Measurements from ENCODE around the gene POT1. TPM values are rescaled to one million over a fixed set of nuclear protein-coding genes. Genes with fewer than 3 reads are reported as not detected.
"Not testable (repeated sequence)": the region's sequence is repeated elsewhere in the genome, so short reads cannot be mapped to it uniquely, and the experiment has no call there.

The POT1 gene, protein sequence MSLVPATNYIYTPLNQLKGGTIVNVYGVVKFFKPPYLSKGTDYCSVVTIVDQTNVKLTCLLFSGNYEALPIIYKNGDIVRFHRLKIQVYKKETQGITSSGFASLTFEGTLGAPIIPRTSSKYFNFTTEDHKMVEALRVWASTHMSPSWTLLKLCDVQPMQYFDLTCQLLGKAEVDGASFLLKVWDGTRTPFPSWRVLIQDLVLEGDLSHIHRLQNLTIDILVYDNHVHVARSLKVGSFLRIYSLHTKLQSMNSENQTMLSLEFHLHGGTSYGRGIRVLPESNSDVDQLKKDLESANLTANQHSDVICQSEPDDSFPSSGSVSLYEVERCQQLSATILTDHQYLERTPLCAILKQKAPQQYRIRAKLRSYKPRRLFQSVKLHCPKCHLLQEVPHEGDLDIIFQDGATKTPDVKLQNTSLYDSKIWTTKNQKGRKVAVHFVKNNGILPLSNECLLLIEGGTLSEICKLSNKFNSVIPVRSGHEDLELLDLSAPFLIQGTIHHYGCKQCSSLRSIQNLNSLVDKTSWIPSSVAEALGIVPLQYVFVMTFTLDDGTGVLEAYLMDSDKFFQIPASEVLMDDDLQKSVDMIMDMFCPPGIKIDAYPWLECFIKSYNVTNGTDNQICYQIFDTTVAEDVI
- polyA plus RNA-seq (2014; cell fraction: cytosol; rRNA removed): 29.8 and 30.2 TPM in 2 replicates
- polyA plus RNA-seq (2014; cell fraction: nucleus; rRNA removed): 38.4 and 41.9 TPM in 2 replicates

DNA sequence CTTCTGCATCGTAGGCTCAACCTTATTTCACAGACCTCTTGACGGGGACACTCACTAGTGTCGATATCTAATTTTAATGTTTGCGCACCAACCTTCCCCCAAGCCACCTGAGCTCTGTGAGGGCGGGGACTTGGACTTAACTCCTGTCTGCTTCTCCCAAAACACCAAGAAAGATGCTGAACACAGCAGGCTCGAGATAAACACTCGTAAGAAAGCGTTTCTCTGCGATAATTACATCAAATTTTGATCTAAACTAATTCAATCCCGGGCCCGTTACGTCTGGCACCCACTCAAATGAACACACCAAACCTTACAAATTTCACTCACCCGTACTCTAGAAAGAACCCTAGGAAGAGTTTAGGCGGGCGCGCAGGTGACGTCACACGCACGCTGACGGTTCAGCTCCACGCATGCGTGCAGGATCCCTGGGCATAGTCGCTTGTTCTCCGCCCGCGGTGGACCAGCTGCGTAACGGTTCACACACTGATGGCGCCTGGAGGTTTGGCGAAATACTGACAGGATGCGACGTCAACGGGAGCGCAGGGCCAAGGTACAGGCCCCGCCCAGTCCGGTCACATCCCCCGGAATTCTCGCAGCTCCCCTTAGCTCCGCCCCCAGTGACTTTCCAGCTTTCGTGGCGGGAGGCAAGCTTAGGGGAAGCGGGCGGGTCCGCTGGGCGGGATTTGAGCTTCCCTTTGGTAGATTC is at the start of gene POT1:
Gene POT1 (minus strand): TSS at position 359 of the 706 bp plus-strand sequence. CDS start 32,652 bp downstream, outside the sequence.
- peak; percentile 99 for DNase-seq (ENCODE audit: low spot score)

DNA sequence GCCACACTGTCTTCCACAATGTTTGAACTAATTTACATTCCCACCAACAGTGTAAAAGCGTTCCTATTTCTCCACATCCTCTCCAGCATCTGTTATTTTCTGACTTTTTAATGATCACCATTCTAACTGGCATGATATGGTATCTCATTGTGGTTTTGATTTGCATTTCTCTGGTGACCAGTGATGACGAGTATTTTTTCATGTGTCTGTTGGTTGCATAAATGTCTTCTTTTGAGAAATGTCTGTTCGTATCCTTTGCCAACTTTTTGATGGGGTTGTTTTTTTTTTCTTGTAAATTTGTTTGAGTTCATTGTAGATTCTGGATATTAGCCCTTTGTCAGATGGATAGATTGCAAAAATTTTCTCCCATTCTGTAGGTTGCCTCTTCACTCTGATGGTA is 45.5 kb upstream of the POT1 start:
- DNase-seq (ENCODE audit: low spot score): not testable (repeated sequence)

DNA sequence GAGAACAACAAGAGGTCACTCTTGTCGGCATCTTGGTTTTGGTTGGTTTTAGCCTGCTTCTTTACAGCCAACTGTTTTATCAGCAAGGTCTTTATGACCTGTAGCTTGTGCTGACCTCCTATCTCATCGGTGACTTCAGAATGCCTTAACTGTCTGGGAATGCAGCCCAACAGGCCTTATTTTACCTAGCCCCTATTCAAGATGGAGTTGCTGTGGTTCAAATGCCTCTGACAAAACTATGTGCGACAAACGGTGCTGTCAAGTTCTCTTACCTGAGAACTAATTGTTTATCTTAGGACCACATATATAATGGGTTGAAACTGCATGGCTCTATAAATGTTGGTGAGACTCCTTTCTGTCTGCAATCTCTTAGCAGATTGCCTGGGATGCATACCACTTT is 35.9 kb upstream of the POT1 start:
- DNase-seq (ENCODE audit: low spot score): no peak

DNA sequence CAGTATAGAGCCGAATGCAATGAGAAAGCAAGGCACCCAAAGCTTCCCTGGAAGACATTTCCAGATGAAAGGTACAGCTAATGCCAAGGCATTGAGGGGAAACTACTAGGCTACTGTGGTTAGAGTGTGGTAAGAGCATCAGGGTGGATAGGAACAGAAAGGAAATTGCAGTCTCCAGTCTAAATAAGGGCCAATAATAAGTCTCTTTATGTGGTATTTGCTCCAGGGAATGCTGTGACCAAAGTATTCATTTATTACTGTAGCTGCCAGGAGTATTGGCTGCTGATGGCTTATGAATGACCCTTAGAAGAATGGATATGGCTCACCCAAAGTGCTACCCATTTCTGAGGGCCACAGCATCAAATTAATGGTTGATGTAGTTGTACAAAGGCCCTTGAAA is 30.1 kb upstream of the POT1 start:
- DNase-seq (ENCODE audit: low spot score): no peak

DNA sequence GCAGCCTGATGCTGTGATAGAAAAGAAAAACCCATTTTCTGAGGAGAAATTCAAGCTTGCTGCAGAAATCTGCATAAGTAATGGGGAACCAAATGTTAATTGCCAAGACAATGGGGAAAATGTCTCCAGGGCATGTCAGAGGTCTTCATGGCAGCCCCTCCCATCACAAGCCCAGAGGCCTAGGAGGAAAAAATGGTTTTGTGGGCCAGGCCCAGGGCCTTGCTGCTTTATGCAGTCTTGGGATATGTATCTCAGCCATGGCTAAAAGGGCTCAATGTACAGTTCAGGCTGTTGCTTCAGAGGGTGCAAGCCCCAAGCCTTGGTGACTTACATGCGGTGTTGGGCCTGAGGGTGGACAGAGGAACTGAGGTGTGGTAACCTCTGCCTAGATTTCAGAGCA is 28.3 kb upstream of the POT1 start:
- not testable (repeated sequence) for DNase-seq (ENCODE audit: low spot score)

DNA sequence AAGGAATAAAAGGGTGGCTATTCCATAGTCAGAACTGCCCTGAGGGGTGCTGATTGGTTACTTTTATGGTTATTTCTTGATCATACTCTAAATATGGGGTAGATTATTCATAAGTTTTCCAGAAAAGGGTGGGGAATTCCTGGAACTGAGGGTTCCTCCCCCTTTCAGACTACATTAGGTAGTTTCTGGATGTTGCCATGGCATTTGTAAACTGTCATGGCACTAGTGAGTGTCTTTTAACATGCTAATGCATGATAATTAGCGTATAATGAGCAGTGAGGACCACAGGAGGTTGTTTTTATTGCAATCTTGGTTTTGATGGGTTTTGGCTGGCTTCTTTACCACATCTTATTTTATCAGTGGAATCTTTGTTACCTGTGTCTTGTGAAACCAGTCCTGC is 26.5 kb upstream of the POT1 start:
- DNase-seq (ENCODE audit: low spot score): no peak

DNA sequence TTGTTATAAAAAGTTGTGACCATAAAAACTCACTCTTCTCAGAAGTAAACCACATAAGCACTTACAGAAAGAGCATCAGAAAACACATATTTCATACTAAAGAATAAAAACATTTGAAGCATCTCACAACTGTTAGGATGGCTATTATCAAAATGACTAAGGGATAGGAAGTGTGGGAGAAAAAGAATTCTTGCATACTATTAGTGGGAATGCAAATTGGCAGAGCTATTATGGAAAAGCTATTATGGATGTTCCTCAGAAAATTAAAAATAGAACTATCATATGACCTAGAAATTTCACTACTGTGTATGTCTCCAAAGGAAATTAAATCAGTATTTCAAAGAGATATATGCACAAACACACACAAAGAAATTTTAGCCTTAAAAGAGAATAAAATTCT is 25.2 kb upstream of the POT1 start:
- DNase-seq (ENCODE audit: low spot score): no peak

DNA sequence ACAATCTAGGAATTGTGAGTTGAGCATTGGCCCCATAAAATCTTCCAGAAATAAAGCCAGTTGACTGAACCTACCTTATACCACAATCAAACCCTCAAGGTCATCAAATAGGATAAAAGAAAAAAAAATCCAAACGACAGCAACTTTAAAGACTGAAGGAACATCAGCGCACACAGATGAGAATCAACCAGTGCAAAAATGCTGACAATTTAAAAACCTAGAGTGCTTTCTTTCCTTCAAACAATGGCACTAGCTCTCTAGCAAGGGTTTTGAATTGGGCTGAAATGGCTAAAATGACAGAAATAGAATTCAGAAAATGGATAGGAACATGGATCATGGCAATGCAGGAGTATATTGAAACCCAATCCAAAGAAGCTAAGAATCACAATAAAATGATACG is 16.1 kb upstream of the POT1 start:
- DNase-seq (ENCODE audit: low spot score): no peak

DNA sequence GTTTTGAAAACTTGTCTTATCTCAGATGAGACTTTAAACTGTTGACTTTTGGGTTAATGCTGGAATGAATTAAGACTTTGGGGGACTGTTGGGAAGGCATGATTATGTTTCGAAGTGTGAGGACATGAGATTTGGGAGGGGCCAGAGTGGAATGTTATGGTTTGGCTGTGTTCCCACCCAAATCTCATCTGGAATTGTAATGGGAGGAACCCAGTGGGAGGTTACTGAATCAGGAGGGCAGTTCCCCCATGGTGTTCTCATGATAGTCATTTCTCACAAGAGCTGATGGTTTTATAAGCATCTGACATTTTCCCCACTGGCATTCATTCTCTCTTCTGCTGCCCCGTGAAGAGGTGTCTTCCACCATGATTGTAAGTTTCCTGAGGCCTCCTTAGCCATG is 13.8 kb upstream of the POT1 start:
- DNase-seq (ENCODE audit: low spot score): no peak

DNA sequence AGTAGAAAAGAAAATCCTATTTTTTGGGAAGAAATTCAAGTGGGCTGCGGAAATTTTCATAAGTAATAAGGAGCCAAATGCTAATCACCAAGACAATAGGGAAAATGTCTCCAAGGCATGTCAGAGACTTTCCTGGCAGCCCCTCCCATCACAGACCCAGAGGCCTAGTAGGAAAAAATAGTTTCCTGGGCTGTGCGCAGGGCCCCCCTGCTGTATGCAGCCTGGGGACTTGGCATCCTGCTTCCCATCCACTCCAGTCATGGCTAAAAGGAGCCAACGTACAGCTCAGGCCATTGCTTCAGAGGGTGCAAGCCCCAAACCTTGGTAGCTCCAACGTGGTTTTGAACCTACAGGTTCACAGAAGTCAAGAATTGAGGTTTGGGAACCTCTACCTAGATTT is 12.8 kb upstream of the POT1 start:
- DNase-seq (ENCODE audit: low spot score): no peak

DNA sequence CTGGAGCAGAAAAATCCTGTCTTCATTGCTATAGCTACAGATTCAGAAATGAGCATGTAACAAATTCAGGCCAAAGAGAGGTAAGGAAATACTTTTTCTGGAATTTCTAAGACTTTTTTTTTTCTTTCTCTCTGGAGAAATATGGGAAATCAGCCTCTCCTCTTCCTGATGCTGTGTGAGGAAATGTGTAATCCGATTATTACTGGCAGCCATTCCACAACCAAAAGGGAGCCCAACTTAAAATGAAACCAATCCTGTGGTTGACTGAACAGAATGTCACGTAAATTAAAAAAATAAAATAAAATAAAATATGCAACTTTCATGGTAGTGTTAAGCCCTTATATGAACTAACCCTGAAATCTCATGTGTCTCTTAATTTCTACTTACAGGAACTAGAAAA is 10.7 kb upstream of the POT1 start:
- no peak for DNase-seq (ENCODE audit: low spot score)

DNA sequence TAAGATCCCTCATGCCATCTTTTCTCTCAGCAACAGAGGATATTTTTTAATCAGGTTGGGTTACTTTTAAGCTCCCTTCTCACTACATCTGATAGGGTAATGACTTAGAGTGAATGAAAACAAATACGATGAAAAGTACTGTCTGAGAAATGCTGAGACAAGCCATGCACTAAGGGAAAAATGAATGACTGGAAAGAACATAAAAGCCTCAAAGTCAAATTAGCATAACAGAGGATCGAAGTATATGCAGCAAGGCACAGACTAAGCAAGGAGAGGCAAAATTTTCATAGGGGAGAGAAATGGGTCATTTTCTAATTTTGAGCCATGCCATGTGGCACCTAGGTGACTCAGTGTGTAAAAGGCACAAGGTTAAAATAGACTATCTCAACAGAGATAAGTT is 8.5 kb upstream of the POT1 start:
- DNase-seq (ENCODE audit: low spot score): no peak

DNA sequence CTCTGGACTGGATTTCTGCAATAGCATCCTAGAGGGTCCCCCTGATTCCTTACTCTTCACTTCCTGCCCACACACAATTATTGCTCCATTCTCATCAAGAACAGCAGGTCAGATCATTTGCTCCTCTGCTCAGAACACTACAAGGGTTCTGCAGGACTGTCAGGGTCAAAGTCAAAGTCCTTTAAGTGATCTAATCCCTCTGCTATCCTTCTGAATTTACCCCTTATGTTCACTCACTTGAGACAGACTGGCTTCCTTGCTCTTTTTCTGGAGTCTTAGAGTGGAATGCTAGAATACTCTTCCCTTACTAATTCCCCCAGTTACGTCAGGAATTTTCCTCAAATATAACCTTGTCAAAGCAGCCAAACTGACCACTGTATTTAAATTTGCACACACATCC is 7.5 kb upstream of the POT1 start:
- no peak for DNase-seq (ENCODE audit: low spot score)

DNA sequence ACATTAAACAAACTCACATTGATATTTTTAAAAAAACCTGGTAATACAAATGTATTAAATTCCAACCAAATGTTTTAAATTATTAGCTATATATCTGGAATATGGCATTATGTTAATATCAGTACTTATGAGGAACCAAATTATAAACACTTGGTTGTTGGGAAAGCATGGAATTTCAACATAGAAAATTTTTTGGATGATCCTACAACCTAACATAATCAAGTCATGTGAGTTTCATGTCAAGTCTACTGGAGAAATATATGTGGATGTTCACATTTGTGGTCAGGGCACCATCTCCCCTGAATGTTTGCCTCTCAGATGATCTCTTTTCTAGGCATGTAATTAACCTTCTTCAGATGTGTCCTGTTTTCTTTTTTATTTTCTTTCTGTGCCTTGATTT is 5.2 kb upstream of the POT1 start:
- no peak for DNase-seq (ENCODE audit: low spot score)

DNA sequence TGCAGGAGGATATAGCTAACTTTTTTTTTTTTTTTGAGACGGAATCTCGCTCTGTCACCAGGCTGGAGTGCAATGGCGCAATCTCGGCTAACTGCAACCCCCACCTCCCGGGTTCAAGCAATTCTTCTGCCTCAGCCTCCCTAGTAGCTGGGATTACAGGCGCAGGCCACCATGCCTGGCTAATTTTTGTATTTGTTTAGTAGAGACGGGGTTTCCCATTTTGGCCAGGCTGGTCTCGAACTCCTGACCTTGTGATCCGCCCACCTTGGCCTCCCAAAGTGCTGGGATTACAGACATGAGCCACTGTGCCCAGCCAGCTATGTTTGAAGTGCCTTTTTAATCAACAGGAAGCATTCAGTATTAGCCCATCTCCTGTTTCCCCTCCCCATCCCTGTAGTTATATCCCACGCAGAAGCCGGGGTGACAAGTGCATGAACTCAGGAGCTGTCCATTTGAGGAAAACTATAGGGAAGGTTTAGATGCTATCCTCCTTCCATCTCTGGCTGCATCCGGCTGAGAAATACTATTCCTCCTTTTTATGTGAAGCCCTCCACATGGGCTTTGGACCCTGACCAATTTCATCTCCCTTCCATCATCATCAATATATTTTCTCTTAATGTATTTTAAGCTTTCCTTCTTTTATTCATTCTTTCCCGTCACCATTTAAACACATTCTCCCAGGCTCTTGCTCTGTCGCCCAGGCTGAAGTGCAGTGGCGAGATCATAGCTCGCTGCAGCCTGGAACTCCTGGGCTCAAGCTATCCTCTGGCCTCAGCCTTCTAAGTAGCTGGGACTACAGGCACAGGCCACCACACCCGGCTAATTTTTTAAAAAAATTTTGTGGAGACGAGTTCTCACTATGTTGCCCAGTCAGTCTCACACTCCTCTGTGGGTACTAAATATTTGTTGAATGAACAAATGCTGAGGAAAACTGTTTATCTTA is 1.3 kb upstream of the POT1 start:
- DNase-seq (ENCODE audit: low spot score): no peak

DNA sequence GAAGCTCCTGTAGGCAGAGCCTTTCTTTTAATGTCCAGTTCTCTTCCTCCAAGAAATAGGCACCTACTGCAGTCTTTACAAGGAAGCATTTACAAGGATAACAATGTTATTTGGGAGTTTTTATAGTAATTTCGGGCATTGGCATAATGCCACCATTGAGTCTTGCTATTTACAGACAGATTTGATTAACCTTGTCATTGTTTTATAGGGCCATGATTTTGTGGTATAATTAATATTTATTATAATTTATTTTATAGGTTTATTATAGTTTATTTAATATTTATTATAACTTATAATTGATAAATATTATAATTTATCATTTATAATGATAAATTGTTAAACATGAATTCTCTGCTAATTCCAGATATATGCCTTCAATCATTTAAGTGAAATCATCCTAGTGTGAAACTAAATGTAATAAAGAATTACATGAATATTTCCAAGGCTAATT is 573 bp upstream of the POT1 start:
- DNase-seq (ENCODE audit: low spot score): no peak

DNA sequence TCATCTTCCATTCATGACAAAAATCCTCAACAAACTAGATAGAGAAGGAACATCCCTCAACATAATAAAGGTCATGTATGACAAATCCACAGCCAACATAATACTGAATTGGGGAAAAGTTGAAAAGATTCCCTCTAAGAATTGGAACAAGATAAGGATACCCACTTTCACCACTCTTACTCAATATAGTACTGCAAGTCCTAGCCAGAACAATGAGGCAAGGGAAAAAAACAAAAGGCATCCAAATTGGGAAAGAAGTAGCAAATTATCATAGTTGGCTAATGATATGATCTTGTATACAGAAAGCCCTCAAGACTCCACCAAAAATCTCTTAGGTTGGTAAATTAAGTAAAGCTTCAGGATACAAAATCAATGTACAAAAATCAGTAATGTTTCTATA is 4.7 kb downstream of the POT1 start:
- DNase-seq (ENCODE audit: low spot score): no peak

DNA sequence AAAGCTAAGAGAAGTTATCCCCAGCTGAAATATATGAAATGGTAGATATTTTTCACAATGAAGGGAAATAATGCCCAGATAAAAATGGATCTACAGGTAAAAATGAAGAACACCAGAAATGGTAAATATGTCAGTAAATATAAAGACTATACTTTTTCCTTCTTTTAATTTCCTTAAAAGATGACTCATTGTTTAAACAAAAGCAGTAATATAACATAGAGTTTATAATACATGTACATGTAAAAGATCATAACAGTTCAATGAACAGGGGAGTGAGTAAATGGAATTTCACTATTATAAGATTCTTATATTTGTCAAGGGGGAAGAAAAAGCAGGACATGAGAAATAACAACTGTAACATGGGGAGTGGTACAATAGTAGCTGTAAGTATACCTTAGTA is 7.4 kb downstream of the POT1 start:
- no peak for DNase-seq (ENCODE audit: low spot score)

DNA sequence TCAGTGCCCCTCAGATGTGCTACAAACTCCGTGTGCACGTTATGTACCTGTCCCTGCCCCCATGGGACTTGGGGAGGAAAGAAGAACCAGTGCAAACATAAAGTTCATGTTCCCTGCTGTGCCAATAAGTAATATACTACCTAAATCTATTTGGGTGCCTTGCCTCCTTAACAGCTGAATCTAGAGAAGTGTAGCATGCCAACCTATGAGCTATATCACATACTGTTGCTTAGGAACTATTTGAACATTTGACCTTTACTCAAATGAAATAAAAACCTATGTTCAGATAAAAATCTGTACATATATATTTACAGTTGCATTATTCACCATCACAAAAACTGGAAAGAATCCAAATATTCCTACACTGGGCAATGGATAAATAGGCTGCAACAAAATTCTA is 9.8 kb downstream of the POT1 start:
- no peak for DNase-seq (ENCODE audit: low spot score)

DNA sequence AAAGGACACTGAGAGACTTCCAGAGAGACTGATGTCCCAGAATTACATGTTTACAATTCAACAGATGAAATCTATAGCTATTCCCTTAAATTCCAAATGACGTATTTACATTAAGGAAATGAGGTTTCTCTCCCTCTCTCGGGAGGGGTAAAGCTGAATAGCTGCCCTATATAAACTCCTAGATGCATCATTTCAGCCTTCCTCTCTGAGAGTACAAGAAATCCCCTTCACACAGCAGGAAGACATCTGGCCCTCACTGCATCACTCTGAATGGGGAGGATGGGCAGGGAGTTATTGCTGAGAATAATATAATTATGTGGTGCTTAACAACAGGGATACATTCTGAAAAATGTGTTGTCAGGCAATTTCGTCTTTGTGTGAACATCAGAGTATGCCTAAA is 11.0 kb downstream of the POT1 start:
- no peak for DNase-seq (ENCODE audit: low spot score)

DNA sequence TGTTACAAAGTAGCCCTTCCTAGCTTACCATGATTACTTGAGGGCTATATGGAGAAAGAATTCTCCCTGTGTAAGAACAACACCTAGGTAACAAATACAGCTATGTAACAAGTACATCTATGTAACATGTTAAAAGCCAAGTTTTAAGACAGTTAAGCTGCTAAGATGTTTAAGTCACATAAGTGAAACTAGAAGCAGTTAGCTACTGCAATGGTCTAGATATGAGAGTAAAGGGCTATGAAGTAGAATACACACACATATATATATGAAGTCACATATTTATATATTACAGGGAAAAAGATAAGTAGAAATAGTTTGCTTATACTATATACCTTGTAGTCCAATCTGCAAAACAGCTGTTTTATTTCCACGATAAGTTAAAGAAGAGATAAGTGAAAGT is 14.4 kb downstream of the POT1 start:
- no peak for DNase-seq (ENCODE audit: low spot score)
